IMR-90 (cell line): Measurements from ENCODE around the gene LYRM4. TPM values are rescaled to one million over a fixed set of nuclear protein-coding genes. Genes with fewer than 3 reads are reported as not detected.

Source experiments
- ATAC-seq: fragments of 200-7000 bp; cut with Tn5 transposase; 2 replicates; pipeline ENCODE4 v1.9.1; 2020; ENCODE audit warnings: low read depth, mild to moderate bottlenecking, moderate library complexity
- BruUV-seq: library from RNA; stranded (reverse); fragments of 400-500 nt; replicated peaks from 2 replicates; lab custom pipeline; 2021; lab: Mats Ljungman, UMichigan
- CTCF ChIA-PET: fragments of 300-600 bp; formaldehyde crosslinking; extraction: SDS; loops from one replicate; lab custom pipeline; 2021; ENCODE audit warnings: antibody characterized with exemption; lab: Yijun Ruan, JAX
- POLR2A ChIA-PET: fragments of 300-600 bp; sonication (Branson Sonifier 250); formaldehyde crosslinking; loops from one replicate; lab custom pipeline; 2022; ENCODE audit warnings: antibody characterized with exemption; ENCODE audit not compliant: unreplicated experiment; lab: Charles Lee
- DNase-seq: peaks from one replicate; pipeline ENCODE4 v3.0.0; 2013
- H2AFZ ChIP-seq: replicated peaks from 2 replicates; pipeline ENCODE3; 2013; ENCODE audit warnings: low read length, mild to moderate bottlenecking; ENCODE audit not compliant: poor library complexity
- H2AK5ac ChIP-seq: 2 replicates; pipeline ENCODE4 v1.6.1; 2013; ENCODE audit warnings: low read depth, low read length, inconsistent platforms
- H2AK9ac ChIP-seq: replicated peaks from 2 replicates; pipeline ENCODE3; 2013; ENCODE audit warnings: mild to moderate bottlenecking, low read depth, low read length, moderate library complexity; ENCODE audit not compliant: poor library complexity
- H2BK120ac ChIP-seq: 2 replicates; pipeline ENCODE4 v1.6.1; 2013; ENCODE audit warnings: low read depth, low read length, inconsistent platforms
- H2BK15ac ChIP-seq: 3 replicates; pipeline ENCODE4 v1.6.1; 2013; ENCODE audit warnings: low read depth, low read length, inconsistent platforms
- H2BK20ac ChIP-seq: 2 replicates; pipeline ENCODE4 v1.6.1; 2013; ENCODE audit warnings: low read depth, mild to moderate bottlenecking, inconsistent platforms, low read length, moderate library complexity
- H2BK5ac ChIP-seq: 2 replicates; pipeline ENCODE4 v1.6.1; 2013; ENCODE audit warnings: mild to moderate bottlenecking, low read depth, low read length, inconsistent platforms; ENCODE audit not compliant: poor library complexity, severe bottlenecking
- H3K14ac ChIP-seq: replicated peaks from 2 replicates; pipeline ENCODE4 v1.6.1; 2013; ENCODE audit warnings: low read depth, low read length, inconsistent platforms
- H3K18ac ChIP-seq: 2 replicates; pipeline ENCODE4 v1.6.1; 2013; ENCODE audit warnings: low read depth, low read length, control low read depth
- H3K23ac ChIP-seq: 2 replicates; pipeline ENCODE4 v1.6.1; 2013; ENCODE audit warnings: low read depth, low read length, inconsistent platforms
- H3K27ac ChIP-seq: 2 replicates; pipeline ENCODE4 v1.5.1; 2013; ENCODE audit warnings: mild to moderate bottlenecking, control low read depth, low read length; ENCODE audit not compliant: insufficient read depth
- H3K27me3 ChIP-seq: 2 replicates; pipeline ENCODE4 v1.6.1; 2013; ENCODE audit warnings: low read length; ENCODE audit not compliant: control insufficient read depth, insufficient read depth
- H3K36me3 ChIP-seq: 2 replicates; pipeline ENCODE4 v1.6.1; 2013; ENCODE audit warnings: low read length, mixed read lengths; ENCODE audit not compliant: control insufficient read depth, insufficient read depth
- H3K4ac ChIP-seq: 2 replicates; pipeline ENCODE4 v1.6.1; 2013; ENCODE audit warnings: low read depth, low read length, inconsistent platforms
- H3K4me1 ChIP-seq: 2 replicates; pipeline ENCODE4 v1.6.1; 2013; ENCODE audit warnings: low read length, mixed read lengths; ENCODE audit not compliant: control insufficient read depth, insufficient read depth
- H3K4me2 ChIP-seq: 2 replicates; pipeline ENCODE4 v1.6.1; 2013; ENCODE audit warnings: low read depth, mild to moderate bottlenecking, control low read depth, low read length, moderate library complexity
- H3K4me3 ChIP-seq: 2 replicates; pipeline ENCODE4 v1.5.1; 2013; ENCODE audit warnings: low read depth, mild to moderate bottlenecking, control low read depth, low read length, moderate library complexity; ENCODE audit not compliant: insufficient read depth
- H3K56ac ChIP-seq: 2 replicates; pipeline ENCODE4 v1.6.1; 2013; ENCODE audit warnings: low read length, inconsistent platforms; ENCODE audit not compliant: insufficient read depth; ENCODE audit errors: extremely low read depth
- H3K79me1 ChIP-seq, 2 experiments: 2 replicates each; pipeline ENCODE4 v1.6.1; 2013; ENCODE audit warnings: low read length in 2 of 2, inconsistent platforms in 1 of 2, low read depth in 1 of 2
- H3K9ac ChIP-seq: 2 replicates; pipeline ENCODE4 v1.6.1; 2013; ENCODE audit warnings: low read depth, low read length, control low read depth
- H3K9me1 ChIP-seq: 2 replicates; pipeline ENCODE4 v1.6.1; 2013; ENCODE audit warnings: low read length, inconsistent platforms; ENCODE audit not compliant: insufficient read depth
- H3K9me3 ChIP-seq: 2 replicates; pipeline ENCODE4 v1.6.1; 2013; ENCODE audit warnings: low read length; ENCODE audit not compliant: control insufficient read depth, insufficient read depth
- H4K20me1 ChIP-seq: 2 replicates; pipeline ENCODE4 v1.6.1; 2013; ENCODE audit warnings: low read length, inconsistent platforms; ENCODE audit not compliant: insufficient read depth
- H4K5ac ChIP-seq: 2 replicates; pipeline ENCODE4 v1.6.1; 2013; ENCODE audit warnings: mild to moderate bottlenecking, low read depth, low read length, control low read depth
- H4K8ac ChIP-seq, 2 experiments: 2 replicates each; pipeline ENCODE4 v1.6.1; 2013; ENCODE audit warnings: low read depth in 2 of 2, low read length in 2 of 2, control low read depth in 1 of 2, inconsistent platforms in 1 of 2
- H4K91ac ChIP-seq: 2 replicates; pipeline ENCODE4 v1.6.1; 2013; ENCODE audit warnings: low read depth, low read length, inconsistent platforms; ENCODE audit not compliant: insufficient read depth
- MAFK ChIP-seq: IDR thresholded peaks from 2 replicates; pipeline ENCODE4 v1.6.1; 2012; ENCODE audit warnings: low read depth, low read length, improper control_type of control experiment
- whole genome bisulfite sequencing, 2 experiments: methylation state at CpG; one replicate each; pipeline versions ENCODE4 v1.1.5 to v1.1.7; 2013; ENCODE audit warnings: missing lambda C conversion rate in 2 of 2; ENCODE audit not compliant: insufficient read length in 1 of 2; ENCODE audit errors: extremely low coverage in 2 of 2; 5-methylcytosine and 5-hydroxymethylcytosine counted together
- dilution Hi-C: fragments of 300-500 bp; cut with HindIII; formaldehyde crosslinking; loops from one replicate; pipeline ENCODE4 v1.14.3; 2018; ENCODE audit warnings: low sequenced_read_pairs; ENCODE audit not compliant: unreplicated experiment
- in situ Hi-C: fragments of 300-500 bp; cut with MboI; formaldehyde crosslinking; loops from 3 replicates; pipeline ENCODE4 v1.14.3; 2019; ENCODE audit warnings: low sequenced_read_pairs, inconsistent platforms, mixed read lengths
- intact Hi-C: fragments of 100-400 bp; cut with micrococcal nuclease; formaldehyde crosslinking; loops from 2 replicates; pipeline ENCODE4 v1.10.0; 2022
- polyA plus RNA-seq, 3 experiments: library from polyadenylated mRNA; depleted of rRNA; stranded (reverse); fragments of >200 nt; gene quantifications; 2 replicates each; pipeline ENCODE4 v1.2.3, GENCODE V29; 2012; ENCODE audit warnings: low replicate concordance in 1 of 3
- total RNA-seq: library from RNA; depleted of rRNA; stranded (reverse); fragments of >200 nt; gene quantifications from 2 replicates; pipeline ENCODE4 v1.2.3, GENCODE V29; 2012
- TF ChIP-seq, protein P1 (sequence below): fragments of 150-350 bp; IDR thresholded peaks from 2 replicates; pipeline ENCODE4 v1.6.1; 2017; ENCODE audit warnings: mild to moderate bottlenecking, antibody characterized with exemption, low read length, low read depth

The LYRM4 gene
- total and polyA plus RNA-seq, 2 of the 4 experiments (the other 2 are of a cell fraction), result 11.5 to 26.6 TPM

DNA sequence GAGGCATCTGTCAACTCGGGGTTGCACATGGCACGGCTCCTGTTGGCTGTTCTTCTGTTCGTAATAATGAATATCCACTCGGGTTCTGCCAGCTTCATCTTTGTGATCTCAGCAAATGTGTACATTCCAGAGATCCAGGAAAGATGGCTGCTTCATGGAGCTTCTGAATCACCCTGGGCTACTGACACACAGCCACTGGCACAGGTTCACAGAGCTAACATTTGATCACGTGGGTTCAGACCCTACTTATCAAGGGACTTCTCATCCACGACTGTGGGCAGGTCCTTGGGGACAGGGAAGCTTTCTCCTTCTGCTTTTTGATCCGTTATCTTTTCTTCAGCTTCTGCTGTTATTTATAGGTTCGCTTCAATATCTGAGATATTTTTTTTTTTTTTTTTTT lies 157.5 kb downstream of the LYRM4 start:
- no peak overlapping the region for H4K91ac ChIP-seq
- no peak overlapping the region for H3K56ac ChIP-seq
- intact Hi-C loops, result no loop called here
- no peaks in the 10 kb centered on the region for H3K9me1 ChIP-seq
- WGBS, 2 experiments, result 84% methylated on average over 4 of the region's 8 CpGs; no CpG with 5 or more reads in 1 of the 2 experiments
- H3K23ac ChIP-seq, result no peak overlapping the region
- H4K5ac ChIP-seq, result no peak overlapping the region
- 0 out of 2 replicates have a peak, but pooled peaks cover 5% of the 10 kb centered on the region for H4K20me1 ChIP-seq
- no peak overlapping the region for H3K14ac ChIP-seq
- H2BK120ac ChIP-seq, result no peak overlapping the region
- dilution Hi-C loops, result no loop called here
- no peak overlapping the region for H3K18ac ChIP-seq
- CTCF ChIA-PET, result interaction anchor here (0.6 to 0.7 kb wide), 2 partner anchors 9 to 29 kb away, joined by 4 to 5 read pairs; no protein-coding TSS in a partner anchor
- in situ Hi-C loops, result no loop called here
- peaks cover 12% of the 10 kb centered on the region for H3K27me3 ChIP-seq
- ATAC-seq, result peak; percentile 32; the same call in 1 of the 2 replicates
- peak; percentile 58 for DNase-seq
- H2BK20ac ChIP-seq, result no peak overlapping the region
- no peak overlapping the region for H2AK5ac ChIP-seq
- H3K36me3 ChIP-seq, result no peaks in the 10 kb centered on the region
- no peak overlapping the region for H3K27ac ChIP-seq
- no peak overlapping the region for H2AK9ac ChIP-seq
- H3K4me3 ChIP-seq, result no peak overlapping the region
- H4K8ac ChIP-seq, result no peak overlapping the region
- no peaks in the 10 kb centered on the region for H3K79me1 ChIP-seq
- H3K4me1 ChIP-seq, result no peaks in the 10 kb centered on the region
- TF ChIP-seq, protein P1, sequence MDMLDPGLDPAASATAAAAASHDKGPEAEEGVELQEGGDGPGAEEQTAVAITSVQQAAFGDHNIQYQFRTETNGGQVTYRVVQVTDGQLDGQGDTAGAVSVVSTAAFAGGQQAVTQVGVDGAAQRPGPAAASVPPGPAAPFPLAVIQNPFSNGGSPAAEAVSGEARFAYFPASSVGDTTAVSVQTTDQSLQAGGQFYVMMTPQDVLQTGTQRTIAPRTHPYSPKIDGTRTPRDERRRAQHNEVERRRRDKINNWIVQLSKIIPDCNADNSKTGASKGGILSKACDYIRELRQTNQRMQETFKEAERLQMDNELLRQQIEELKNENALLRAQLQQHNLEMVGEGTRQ, result peak; percentile 51
- TF ChIP-seq MAFK, result no peak
- H3K9me3 ChIP-seq, result no peaks in the 10 kb centered on the region
- H3K4ac ChIP-seq, result no peak overlapping the region
- H2BK5ac ChIP-seq, result no peak overlapping the region
- no peak overlapping the region for H3K4me2 ChIP-seq
- no TSS peak for BruUV-seq
- POLR2A ChIA-PET, result interaction anchor here (0.6 kb wide), 1 partner anchor 1595 kb away, joined by 4 read pairs; no protein-coding TSS in a partner anchor
- H2BK15ac ChIP-seq, result no peak overlapping the region
- H2AFZ ChIP-seq, result no peak overlapping the region
- H3K9ac ChIP-seq, result no peak overlapping the region
